DMS79 treated with DMSO at 0.1 percent for 48 hours (cell line): ENCODE results near the gene ZNF500.
A peak's percentile ranks its signal among the peaks of the same experiment; 100 is the strongest.

Experiments used
- DNase-seq: peaks from one replicate; lab custom pipeline; 2025; lab: John Stamatoyannopoulos, UW

The ZNF500 gene

GRCh38 chr16:4772351-4772750, 5.4 kb upstream of the ZNF500 start:
- DNase-seq, result no peak

- DNase-seq, result no peak
Measured at GRCh38 chr16:4771646-4772045, 4.7 kb upstream of the ZNF500 start.

GRCh38 chr16:4769306-4769638, 2.3 kb upstream of the ZNF500 start:
- no peak for DNase-seq

DNA sequence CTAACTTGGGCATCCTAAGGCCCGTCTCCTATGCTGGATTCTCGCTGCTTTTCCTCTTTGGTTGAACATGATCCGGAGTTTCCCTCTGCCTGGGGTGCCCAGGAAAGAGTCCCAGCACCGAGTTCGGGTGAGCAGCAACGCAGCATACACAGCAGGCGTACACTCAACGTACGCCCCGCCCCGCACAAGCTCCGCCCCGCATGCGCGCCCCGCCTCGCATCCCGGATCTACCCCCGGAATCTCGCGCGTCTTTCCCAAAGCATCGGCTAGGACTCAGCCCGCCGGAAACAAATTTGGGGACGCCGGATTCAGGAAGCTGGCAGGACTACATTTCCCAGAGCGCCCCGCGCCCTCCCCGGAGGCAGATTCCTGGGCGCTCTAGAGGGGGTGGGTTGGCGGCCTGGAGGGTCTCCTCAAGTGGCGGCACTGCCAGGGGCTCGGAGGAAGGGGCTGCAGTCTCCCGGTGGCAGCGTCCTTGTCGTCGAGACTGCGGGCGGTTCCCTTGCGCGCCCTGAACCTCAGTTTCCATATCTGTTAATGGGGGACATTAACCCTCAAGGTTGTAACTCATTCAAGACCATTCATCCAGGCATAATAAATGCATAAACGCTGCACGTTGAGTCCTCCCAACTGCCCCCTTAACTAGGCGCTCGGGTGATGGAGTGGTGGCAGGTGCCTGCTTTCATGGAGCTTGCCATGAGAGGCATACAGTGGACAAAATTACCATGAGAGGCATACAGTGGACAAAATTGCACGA, 1.8 kb upstream of the ZNF500 start:
- peak; percentile 90 for DNase-seq

- no peak for DNase-seq
Measured at GRCh38 chr16:4767872-4768548, 1.0 kb upstream of the ZNF500 start.

DNA sequence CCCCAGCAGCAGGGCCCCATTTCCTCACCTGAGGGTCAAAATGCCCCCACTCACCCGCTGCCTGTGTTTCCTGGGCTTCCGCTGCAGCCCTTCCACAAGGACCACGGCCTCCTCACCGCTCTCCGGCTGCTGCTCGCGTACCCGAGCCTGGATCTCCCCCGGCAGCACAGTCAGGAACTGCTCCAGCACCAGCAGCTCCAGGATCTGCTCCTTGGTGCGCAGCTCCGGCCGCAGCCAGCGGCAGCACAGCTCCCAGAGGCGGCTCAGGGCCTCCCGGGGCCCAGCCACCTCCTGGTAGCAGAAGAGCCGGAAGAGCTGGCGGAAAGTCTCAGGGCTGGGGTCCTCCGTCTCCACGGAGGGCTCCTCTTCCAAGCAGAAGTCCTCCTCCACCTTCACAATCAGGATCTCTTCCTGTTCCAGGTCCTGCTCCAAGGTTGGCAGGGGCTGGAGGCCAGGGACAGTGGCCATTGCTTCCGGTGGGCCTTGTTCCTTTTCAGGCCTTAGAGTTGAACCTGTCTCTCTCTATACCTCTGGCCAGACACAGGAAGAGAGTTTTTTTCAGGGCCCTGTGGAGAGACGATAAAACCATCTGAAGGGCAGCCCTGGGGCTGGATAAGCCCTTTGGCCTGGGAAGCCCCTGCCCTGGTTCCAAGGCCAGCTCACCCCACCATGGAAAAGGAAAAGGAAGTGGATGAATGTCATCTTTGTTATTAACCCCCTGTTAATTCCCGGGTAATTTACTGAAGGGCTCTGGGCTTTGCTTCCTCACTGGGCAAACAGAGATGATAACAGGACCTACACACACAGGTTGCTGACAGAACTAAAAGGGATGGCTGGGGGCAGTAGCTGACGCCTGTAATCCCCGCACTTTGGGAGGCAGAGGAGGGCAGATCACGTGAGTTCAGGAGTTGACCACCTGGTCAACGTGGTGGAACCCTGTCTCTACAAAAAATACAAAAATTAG, 1.2 kb downstream of the ZNF500 start:
- DNase-seq, result no peak

- no peak for DNase-seq
Measured at GRCh38 chr16:4763791-4764190, 3.2 kb downstream of the ZNF500 start.

GRCh38 chr16:4762205-4762604, 4.8 kb downstream of the ZNF500 start:
- DNase-seq, result no peak

DNA sequence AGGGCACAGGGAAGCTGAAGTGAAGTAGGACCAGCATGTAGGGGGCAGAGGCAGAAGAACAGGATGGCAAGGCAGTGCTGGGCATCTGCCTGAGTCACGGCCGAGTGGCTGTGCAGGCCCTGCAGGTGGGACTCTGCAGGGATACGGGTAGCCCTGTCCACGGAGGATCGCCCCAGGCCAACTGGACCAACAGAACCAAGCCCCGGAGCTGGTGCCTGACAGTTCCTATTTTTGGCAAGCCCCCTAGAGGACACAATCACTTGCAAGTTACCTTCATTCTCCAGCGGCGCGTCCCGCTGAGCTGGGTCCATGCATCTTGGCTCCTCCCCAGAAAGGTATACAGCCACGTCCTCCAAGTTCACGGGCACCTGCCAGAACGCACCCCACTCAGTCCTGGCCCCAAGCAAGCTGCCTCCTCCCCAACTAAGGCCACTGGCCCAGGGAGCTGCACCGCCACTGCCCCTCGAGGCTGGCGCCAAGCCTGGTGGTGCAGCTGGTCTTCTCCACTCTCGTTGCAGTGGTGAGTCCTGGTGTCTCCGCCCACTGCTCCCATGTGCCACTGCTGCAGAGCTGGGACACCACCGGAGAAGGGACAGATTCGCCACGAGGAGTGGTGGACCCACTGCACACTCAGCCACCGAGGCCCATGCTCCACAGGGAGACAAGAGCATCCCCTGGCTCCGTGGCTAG, 6.6 kb downstream of the ZNF500 start:
- no peak for DNase-seq

- DNase-seq, result no peak
Measured at GRCh38 chr16:4755687-4756086, 11.3 kb downstream of the ZNF500 start.

DNA sequence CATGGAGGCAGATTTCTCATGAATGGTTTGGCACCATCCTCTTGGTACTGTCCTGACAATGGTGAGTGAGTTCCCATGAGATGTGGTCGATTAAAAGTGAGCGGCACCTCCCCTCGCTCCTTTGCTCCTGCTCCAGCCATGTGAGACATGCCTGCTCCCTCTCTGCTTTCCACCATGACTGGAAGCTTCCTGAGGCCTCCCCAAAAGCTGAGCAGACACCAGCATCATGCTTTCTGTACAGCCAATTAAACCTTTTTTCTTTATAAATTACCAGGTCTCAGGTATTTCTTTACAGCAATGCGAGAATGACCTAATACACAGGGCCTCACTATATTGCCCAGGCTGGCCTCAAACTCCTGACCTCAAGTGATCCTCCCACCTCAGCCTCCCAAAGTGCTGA, 12.1 kb downstream of the ZNF500 start:
- no peak for DNase-seq

DNA sequence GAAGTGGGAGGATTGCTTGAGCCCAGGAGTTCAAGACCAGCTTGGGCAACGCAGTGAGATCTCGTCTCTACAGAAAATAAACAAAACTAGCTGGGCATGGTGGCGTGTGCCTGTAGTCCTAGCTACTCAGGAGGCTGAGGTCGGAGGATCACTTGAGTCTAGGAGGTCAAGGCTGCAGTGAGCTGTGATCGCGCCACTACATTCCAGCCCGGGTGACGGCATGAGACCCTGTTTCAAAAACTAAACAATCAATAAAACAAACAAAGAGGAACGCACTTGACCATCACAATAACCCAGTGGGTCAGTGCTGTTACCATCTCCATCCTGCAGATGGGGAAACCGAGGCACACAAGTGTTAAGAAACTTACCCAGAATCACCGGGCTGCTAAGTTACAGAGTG, 13.7 kb downstream of the ZNF500 start:
- DNase-seq, result no peak

GRCh38 chr16:4752351-4753100, 14.4 kb downstream of the ZNF500 start:
- DNase-seq, result peak; percentile 53

DNA sequence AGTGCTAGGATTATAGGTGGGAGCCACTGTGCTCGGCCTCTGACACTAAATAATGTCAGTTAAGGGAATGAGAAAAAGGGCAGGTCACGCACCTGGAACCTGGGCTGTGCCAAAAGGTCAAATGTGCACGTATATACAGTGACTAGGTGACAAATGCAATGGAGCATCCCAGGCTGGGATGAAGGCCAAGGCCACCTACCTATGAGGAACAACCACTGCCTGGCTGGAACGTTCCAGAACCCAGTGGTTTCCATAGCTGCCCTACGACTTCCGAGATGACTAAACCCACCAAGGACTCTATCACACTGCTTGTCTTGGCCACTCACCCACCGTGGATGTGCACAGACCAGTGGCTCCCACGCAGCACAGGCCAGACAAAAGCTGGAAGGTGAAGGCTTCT, 16.1 kb downstream of the ZNF500 start:
- no peak for DNase-seq

DNA sequence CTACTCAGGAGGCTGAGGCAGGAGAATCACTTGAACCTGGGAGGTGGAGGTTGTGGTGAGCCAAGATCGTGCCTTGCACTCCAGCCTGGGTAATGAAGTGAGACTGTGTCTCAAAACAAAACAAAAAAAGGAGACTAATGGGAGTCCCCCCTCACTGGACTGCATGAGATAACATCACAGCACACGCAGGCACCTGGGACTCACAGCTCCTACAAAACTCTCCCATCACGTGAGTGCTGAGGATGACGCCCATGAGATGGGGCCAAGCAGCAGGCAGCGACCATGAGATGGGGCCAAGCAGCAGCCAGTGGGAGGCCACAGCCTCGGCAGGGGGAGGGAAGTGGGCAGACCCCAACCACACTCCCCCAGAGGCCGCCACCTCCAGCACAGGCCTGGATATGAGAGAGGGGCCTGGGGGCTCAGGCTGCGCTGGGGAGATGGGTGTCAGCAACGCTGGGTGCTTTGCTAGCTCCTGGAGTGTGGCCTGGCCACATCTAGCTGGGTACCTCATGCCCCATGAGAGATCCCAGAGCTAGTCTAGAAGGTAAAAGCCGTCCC, 17.2 kb downstream of the ZNF500 start:
- DNase-seq, result no peak

DNA sequence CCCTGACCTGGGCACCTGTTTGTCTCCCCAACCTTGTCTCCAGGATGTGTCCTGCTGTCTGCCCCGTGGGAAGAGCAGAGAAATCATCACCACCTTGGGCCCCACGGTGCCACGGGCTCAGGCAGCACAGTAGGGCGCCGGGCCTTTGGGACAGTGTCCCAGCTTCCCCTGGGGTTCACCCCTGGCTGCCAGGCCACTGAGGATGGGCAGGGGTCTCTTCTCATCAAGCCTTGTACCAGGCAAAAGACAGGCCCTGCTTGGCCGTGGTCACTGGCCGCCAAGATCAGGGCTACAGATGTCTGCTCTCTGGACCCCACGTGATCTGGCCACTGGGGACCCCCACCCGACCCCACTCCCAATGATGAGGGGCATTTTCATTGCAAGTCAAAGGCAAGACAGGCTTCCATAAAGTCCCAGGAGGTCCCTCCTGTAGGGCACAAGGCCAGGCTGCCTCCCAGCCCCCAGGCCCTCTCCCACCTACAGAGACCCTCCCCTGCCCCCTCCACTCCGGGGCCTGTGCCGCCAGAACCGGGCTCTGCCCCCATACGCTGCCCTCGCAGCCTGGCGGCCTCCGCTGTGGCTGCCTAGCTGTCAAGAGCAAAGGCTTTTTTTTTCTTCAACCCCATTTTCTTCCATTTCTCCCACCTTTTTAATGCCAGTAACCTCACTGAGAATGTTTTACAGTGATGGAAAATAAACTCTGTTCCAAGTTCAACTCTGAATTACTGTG, 18.1 kb downstream of the ZNF500 start:
- no peak for DNase-seq

- no peak for DNase-seq
Measured at GRCh38 chr16:4747906-4748681, 18.9 kb downstream of the ZNF500 start.

DNA sequence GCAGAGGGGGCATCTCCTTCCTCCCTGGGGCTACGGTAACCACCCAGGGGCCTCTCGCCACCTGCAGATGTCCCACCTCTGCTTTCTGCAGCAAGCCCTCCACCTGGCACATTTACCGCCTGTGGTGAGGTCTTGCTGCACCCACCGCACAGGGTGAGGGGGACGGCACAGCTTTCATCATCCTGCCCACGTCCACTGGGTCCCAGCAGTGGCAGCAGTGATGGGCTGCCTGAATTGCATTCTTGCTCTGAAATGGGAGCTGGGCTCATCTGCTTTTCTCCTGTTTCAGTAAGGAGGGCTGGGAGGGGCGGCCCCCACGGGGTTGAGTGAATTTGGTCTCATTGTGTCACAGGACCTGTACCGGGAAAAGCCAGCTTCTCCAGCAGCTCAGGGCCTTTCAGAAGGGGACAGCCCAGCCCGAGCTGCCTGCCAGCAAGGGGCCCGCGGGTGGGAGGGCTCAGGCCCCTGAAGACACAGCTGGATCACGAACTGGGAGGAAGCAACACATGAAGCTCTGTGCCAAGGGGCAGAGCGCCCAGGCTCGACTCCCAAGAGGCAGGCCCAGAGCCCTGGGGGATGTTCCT, 19.9 kb downstream of the ZNF500 start:
- DNase-seq, result no peak

- no peak for DNase-seq
Measured at GRCh38 chr16:4746215-4746614, 20.7 kb downstream of the ZNF500 start.
